GM12874 (cell line): ENCODE data around the gene SKAP2.

Experiments used
- TF ChIP-seq, protein P1 (sequence below): IDR thresholded peaks from 2 replicates; pipeline ENCODE4 v1.5.1; 2011; ENCODE audit warnings: low read depth, mild to moderate bottlenecking, control low read depth, low read length, moderate library complexity; ENCODE audit not compliant: insufficient read depth

Gene SKAP2

DNA sequence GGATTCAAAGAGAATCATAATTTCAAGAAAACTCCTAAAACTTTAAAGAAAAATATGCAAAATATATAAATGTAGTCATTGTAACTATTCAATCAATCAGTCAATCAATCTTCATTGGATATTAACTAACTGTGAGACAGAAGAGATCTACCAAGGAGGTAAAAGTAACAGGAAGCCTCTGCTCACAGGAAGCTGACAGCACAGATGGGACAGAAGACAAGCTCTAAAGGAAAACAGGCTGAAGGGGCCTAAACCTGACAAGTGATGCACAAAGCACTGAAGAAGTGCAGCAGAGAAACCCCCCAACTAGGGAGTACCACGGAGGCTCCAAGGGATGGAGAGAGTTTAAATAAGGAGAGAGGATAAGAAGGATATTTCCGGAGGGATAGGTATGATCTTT is 173.0 kb downstream of the SKAP2 start:
- TF ChIP-seq, protein P1, sequence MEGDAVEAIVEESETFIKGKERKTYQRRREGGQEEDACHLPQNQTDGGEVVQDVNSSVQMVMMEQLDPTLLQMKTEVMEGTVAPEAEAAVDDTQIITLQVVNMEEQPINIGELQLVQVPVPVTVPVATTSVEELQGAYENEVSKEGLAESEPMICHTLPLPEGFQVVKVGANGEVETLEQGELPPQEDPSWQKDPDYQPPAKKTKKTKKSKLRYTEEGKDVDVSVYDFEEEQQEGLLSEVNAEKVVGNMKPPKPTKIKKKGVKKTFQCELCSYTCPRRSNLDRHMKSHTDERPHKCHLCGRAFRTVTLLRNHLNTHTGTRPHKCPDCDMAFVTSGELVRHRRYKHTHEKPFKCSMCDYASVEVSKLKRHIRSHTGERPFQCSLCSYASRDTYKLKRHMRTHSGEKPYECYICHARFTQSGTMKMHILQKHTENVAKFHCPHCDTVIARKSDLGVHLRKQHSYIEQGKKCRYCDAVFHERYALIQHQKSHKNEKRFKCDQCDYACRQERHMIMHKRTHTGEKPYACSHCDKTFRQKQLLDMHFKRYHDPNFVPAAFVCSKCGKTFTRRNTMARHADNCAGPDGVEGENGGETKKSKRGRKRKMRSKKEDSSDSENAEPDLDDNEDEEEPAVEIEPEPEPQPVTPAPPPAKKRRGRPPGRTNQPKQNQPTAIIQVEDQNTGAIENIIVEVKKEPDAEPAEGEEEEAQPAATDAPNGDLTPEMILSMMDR: no peak

DNA sequence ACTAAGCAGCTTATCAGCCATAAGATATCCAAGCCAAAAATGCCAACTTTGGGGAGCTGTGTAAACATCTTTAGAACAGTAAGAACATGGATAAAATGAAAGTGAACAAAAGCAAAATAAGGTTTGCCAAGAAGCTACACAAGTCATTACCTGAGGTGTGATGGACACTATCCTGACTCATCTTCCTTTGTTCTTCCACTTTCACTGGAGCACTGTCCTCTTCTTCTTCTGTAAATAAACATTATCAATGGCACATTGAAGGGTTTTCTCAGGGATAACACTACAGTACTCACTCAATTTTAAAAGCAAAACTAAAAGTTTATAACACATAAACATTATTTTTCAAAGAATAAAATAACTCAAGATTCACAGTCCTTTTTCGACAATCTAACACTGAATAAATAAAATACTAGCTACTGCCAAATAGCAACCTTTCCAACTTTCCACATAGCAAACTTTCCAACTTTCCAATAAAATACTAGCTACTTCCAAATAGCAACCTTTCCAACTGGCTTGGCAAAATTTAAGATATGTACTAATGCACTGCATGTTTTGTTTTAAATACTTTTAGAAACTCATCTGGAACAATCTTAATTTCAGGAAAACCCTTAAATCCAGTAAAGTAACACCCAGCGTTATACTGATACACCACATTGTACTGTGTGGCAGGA is 174.1 kb downstream of the SKAP2 start:
- TF ChIP-seq, protein P1: no peak

DNA sequence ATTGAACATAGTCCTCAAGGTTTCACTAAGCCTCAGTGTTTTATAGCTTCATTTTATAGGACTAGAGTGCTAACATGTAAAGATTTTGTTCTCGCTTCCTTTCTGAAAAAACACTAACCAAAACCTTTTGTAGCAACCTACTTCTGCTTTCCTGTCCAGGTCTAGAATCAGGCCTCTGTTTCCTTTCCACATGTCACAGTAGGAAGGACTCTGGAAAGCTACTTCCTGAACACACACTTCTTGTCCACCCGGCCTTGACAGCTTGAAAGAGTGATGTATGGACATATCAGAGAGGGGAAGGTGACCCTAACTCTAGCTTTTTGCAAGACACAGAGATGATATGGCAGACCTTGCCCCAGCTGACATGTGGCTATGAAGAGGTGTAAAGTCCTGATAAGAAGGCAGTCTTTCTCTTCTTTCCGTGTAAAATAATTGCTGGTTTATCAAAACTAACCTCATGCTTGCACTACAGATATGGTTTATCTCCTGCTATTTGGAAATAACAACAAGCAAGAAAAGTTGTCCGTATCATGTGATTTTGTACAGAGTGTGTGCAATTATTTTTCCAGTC is 175.4 kb downstream of the SKAP2 start:
- TF ChIP-seq, protein P1: no peak

DNA sequence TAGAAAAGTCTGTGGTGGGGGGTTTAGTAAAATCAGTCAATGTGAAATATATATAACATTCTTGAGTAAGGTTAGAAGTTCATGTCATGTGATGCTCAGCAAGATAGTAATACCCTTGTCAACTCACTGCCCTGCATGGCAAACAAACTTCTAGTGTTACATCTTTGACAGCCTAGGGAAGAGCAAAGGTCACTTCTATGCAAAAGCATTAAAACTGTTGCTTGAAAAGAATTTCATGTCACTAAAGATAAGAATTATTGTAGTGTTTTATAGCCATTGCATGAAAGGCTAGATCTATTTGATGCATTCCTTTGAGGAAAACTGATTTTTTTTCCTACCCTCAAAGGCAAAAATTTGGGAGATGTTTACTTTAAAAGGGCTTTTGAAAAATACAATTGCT is 176.0 kb downstream of the SKAP2 start:
- TF ChIP-seq, protein P1: no peak

DNA sequence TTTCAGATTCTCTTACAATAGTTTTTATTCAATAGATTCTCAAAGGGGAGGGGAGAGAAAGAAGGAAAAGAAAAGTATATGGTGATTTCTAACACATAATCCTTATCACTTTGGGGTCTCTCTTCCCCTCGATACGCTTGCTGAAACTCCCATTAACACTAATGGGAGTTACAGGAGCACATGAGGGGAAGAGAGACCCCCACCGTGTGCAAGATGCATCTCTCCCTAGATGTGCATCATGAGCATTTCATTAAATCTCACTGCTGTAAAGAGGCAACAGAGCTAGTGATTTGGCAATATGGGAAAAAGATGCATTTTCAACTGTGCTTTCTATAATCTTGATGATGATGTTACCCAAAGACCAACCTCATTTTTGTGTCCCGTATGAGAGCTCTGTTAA is 177.4 kb downstream of the SKAP2 start:
- TF ChIP-seq, protein P1: no peak

DNA sequence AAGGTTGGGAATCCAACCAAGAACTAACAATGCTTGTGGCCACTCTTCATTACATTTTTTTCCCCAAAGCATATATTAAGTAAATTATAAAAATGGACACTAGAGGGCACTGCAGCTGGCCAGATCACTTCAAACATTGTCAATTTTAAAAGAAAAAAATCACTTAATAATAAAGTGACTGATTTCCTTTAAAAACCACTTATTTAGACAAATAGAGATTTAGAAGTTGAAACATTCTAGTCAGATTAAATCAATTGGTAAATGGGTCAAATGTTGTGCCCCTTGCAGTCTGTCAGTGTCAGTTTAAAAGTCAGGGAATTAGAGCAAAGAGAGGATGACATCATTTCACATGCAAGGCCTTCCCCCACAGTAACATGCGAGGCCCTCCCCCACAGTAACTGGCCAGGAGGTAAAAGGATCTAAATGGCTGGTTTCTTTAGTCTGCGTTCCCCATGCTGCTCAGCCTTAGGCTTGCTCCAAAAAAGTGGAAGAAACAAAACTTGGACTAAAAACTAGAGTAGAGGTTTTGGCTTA is 177.9 kb downstream of the SKAP2 start:
- TF ChIP-seq, protein P1: no peak; the same call in 1 of the 2 replicates

DNA sequence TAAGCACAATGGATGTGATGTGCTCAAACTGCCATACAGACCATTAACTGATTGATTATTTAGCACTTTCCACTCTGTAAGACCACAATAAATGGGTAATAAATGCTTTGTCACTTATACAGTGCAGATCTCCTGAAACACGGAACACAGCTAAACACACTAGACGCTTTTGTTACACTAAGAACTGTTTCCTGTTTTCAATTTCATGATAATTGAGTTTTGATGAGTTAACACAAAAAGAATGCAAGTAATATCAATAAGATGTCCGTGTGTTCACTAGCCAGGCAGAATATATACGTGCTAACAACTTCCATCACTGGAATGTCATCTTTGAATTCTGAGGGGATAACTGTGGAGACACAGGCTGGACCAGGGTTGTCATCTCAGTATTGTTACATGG is 178.8 kb downstream of the SKAP2 start:
- TF ChIP-seq, protein P1: no peak
